GM19324 (cell line): ENCODE data around the gene STARD6.
"Not testable (repeated sequence)": the region's sequence is repeated elsewhere in the genome, so short reads cannot be mapped to it uniquely, and the experiment has no call there.

Experiments used
- ATAC-seq: cut with Tn5 transposase; IDR thresholded peaks from one replicate; pipeline ENCODE4 v1.9.1; 2021; ENCODE audit warnings: mild to moderate bottlenecking, moderate library complexity; ENCODE audit not compliant: unreplicated experiment, low FRiP score

Gene STARD6

GRCh38 chr18:54351186-54351585 lies 6.5 kb downstream of the STARD6 start:
- no peak for ATAC-seq

GRCh38 chr18:54338230-54338629 lies 19.4 kb downstream of the STARD6 start:
- no peak for ATAC-seq

DNA sequence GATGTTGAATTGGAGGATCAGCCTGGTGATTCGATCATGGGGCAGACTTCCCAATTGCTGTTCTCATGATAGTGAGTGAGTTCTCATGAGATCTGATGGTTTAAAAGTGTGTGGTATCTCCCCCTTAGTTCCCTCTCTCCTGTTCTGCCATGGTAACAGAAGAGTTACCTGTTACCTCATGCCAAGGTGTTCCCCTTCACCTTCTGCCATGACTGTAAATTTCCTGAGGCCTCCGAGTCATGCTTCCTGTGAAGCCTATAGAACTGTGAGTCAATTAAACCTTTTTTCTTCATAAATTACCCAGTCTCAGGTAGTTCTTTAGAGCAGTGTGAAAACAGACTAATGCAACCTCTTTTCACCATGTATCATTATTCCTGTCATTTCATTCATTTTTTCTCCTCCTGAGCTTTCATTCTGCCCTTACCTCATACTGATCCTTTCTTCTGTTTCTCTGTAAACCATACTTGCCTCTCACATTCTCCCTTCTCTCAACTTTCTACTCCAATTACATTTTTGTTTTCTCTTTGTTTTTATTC lies 22.0 kb downstream of the STARD6 start:
- no peak for ATAC-seq

DNA sequence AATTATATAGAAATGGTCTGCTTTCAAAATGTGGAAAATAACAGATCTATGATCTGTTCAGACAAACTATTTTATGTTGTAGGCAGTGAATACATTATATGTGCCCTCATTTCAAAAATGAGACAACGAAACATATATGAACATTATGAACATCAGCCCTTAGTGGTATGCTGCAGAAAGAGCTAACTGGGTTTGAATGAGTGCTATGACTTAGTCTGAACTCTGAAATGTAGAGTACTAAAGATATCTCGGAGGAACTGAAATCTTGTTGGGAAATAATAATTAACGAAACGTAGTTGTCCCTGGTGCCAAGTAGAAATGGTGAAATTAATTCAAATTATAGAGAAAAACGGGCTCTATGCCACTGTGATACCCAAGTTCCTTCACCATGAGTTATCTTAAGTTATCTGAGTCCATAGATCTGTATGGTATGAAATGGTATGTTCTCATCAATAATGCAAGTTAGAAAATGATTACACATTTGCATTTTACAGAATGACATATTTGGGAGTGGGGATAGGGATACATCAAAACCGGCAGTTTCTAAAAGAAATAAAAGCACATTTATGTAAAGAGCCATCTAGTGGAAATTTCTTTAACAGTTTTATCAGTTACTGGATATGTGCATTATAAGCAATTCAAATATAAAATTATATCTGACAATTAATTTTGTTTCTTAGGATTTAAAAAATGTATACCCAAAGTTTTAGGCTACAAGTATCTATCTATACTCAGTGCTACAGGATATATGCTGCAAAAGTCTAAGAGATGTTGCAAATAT lies 26.7 kb downstream of the STARD6 start:
- no peak for ATAC-seq

DNA sequence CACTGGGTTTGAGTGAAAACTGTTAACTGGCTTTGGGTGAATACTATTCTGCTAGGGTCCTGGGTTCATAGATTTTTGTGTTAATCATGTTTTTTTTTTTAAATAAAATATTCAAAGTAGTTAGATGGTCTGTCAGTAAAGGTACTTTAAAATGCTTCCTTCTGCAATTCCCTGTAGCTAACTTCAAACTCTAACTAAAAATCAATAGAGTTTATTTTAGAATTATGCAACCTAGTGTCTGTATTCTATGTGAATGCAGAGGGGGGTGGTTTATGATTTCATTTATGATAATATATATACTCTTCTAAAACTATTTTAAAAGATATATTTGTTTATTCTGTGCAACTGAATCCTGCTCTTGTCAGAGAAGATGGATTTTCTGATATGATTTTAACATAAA lies 27.9 kb downstream of the STARD6 start:
- ATAC-seq, result no peak

DNA sequence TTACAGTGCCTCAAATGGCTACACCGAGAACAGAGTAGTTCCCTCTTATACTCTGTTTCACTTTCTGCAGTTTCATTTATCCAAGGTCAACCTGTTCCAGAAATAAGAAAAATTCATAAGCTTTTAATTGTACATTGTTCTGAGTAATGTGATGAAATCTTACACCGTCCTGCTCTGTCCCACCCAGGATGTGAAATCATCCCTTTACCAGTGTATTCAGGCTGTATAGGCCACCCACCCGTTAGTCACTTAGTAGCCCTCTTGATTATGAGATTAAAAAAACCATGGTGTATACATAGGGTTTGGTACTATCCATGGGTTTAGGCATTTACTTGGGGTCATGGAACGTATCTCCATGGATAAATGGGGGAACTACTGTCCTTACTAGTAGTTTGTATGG lies 29.8 kb downstream of the STARD6 start:
- ATAC-seq, result no peak

GRCh38 chr18:54323970-54324369 lies 33.7 kb downstream of the STARD6 start:
- no peak for ATAC-seq

DNA sequence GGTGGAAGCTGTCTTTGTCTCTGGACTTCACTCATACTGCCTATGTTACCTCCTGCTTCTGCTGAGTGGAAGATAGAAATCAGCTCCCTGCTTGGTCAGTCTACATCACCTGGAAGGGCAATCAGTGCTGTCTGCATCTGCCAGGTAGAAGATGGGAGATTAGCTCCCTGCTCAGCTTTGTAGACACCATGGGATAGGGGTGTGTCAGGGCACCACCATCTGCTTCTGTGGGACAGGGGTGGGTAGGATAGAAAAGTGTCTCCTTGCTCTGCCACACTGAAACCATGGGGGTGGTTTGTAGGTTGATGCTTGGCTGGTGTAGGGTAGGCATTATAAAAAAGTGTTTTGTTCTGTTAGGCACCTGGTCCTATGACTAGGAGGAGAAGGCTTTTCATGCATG lies 34.1 kb downstream of the STARD6 start:
- no peak for ATAC-seq

DNA sequence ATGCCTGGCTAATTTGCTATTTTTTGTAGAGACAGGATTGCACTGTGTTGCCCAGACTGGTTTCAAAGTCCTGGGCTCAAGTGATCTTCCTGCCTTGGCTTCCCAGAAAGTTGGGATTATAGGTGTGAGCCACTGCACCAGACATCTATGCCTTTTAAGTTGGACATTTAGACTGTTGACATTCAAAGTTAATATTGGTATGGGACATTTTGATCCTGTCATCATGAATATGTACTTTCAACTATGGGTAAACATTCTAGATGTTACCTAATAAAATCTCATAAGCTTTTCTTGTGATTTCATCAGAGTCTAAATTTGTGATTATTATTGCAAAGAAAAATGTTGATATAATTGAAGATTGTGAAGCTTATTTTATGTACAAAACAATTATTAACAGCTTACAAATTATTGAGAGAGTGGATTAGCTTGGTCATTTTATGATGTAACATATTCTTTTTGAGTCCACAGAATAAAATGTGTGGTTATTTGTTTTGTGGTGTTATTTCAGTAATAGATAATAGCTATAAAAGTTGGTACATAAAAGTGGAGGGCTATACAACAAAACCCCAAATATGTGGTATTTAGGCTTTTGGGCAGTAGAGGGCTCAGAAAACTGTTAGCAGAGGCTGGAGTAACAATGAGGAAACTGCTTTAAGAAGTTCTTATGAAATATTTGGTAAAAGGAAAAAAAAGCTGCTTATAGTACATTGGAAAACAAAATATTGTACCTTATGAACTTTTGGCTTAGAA lies 41.4 kb downstream of the STARD6 start:
- no peak for ATAC-seq

GRCh38 chr18:54309564-54309963 lies 48.1 kb downstream of the STARD6 start:
- not testable (repeated sequence) for ATAC-seq

DNA sequence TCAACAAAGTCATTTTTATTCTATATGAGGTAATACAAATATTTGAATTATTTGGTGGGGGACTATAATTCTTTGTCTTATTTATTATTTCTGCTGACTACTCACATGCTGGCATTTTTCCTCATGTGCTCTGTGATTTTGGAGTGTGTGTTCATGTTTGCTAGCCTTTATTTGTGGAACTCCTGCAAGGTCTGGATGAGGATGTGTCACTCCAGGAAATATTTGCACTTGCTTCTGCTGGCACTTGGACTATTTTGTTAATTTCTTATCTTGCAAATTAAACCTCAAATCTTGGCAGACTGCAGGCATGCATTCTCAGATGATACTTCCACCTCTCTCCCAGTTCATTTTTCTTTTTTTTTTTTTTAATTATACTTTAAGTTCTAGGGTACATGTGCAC lies 54.2 kb downstream of the STARD6 start:
- no peak for ATAC-seq

DNA sequence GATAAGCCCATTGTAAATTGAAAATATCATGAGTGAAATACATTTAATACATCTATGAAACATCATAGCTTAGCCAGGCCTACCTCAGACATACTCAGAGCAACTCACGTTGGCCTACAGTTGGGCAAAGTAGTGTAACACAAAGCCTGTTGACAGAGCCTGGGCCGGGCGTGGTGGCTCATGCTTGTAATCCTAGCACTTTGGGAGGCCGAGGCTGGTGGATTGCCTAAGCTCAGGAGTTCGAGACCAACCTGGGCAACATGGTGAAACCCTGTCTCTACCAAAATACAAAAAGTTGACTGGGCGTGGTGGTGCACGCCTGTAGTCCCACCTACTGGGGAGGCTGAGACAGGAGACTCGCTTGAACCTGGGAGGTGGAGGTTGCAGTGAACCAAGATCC lies 58.7 kb downstream of the STARD6 start:
- ATAC-seq, result not testable (repeated sequence)

DNA sequence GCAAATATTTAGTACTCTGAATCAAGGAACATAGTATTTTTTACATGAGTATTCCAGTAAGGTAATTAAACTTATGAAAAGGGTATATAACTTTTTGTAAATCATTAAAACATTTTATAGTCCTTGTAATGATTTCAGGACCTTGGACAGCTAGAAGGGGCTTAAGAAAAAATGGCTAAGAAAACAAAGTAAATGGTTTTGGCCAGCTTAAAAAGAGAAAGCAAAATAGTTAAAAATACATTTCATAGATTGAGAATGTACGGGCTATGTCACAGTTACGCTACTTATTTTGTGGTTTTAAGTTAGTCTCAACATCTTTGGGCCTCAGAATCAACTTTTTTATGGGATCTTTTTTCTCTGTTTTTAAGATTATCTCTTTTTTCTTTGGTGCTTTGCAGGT lies 61.6 kb downstream of the STARD6 start:
- ATAC-seq, result no peak

- ATAC-seq, result no peak
Observed at GRCh38 chr18:54294274-54294673, 63.4 kb downstream of the STARD6 start.

GRCh38 chr18:54284981-54285785 lies 72.5 kb downstream of the STARD6 start:
- ATAC-seq, result peak; percentile 99

GRCh38 chr18:54284535-54284934 lies 73.1 kb downstream of the STARD6 start:
- ATAC-seq, result peak; percentile 45

GRCh38 chr18:54280220-54280569 lies 77.5 kb downstream of the STARD6 start:
- no peak for ATAC-seq

GRCh38 chr18:54279477-54280219 lies 78.0 kb downstream of the STARD6 start:
- no peak for ATAC-seq

DNA sequence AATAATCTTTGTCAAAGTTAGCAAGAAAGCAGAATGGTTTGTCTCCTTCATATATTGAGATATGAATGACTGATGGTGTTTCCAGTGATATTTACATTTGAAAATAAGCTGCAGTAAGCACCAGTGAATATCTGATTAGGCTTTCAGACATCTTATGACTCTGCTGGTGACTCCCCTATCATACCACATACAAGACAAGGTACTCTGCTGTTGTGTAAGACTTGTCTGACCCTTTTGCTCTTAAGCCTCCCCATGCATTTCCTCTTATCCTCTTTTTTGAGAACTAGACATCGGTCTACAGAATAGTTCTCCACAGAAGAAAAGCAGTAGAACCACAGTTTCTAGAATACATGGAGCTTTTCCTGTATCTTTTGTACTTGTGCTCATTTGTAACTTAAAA lies 79.0 kb downstream of the STARD6 start:
- no peak for ATAC-seq

DNA sequence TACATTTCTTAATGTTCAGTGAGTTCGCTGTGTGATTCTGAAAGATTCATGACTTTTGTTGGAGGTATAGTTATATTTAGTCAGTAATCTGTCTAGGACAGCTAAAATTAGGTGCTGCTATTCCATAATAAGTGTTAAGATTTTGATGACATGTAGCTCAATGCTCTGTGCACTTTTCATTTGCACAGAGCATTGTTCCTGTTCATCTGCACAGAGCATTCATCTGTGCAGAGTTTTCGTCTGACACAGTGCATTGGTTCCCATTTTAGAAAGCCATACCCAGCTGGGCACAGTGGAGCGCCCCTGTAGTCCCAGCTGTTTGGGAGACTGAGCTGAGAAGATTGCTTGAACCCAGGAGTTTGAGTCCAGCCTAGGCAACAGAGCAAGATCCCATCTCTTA lies 79.8 kb downstream of the STARD6 start:
- no peak for ATAC-seq
